Left lung (tissue), 10 donors: ENCODE measurements around the gene GNG14. TPM values are rescaled to one million over a fixed set of nuclear protein-coding genes. Genes with fewer than 3 reads are reported as not detected.
A peak's percentile ranks its signal among the peaks of the same experiment; 100 is the strongest.

Source experiments
- ATAC-seq: fragments of 200-7000 bp; cut with Tn5 transposase; one replicate; pipeline ENCODE4 v1.9.1; 2020; ENCODE audit warnings: moderate library complexity
- DNase-seq, 4 donors: peaks; one replicate each; pipeline ENCODE4 v3.0.0-alpha.2; 2013 to 2020
- H3K27ac ChIP-seq, 2 donors: fragments of 200-600 bp; sonication (generic) in 1 of 2; one replicate each; pipeline versions ENCODE4 v1.5.0 to v1.8.0; 2020 to 2021
- H3K27me3 ChIP-seq, 2 donors: fragments of 200-600 bp; sonication (generic) in 1 of 2; one replicate each; pipeline versions ENCODE4 v1.5.0 to v1.8.0; 2020 to 2021
- H3K36me3 ChIP-seq, 2 donors: fragments of 200-600 bp; sonication (generic) in 1 of 2; one replicate each; pipeline versions ENCODE4 v1.5.0 to v1.8.0; 2020 to 2021
- H3K4me1 ChIP-seq, 2 donors: fragments of 200-600 bp; one replicate each; pipeline ENCODE4 v1.8.0; 2021
- H3K4me3 ChIP-seq, 2 donors: fragments of 200-600 bp; sonication (generic) in 1 of 2; one replicate each; pipeline versions ENCODE4 v1.5.0 to v1.8.0; 2020 to 2021; ENCODE audit warnings: mild to moderate bottlenecking in 1 of 2
- H3K9me3 ChIP-seq, 2 donors: fragments of 200-600 bp; sonication (generic) in 1 of 2; one replicate each; pipeline versions ENCODE4 v1.5.0 to v1.8.0; 2020 to 2021
- intact Hi-C, 2 donors: fragments of 100-400 bp; cut with DNase I; formaldehyde crosslinking; loops; one replicate each; pipeline versions ENCODE4 v1.11.2 to v1.14.2; 2022
- polyA plus RNA-seq, 6 donors: library from polyadenylated mRNA; unstranded; fragments of 120-200 nt; gene quantifications; one replicate each; pipeline ENCODE4 v1.2.1, GENCODE V29; 2013; ENCODE audit not compliant: insufficient read length in 6 of 6
- total RNA-seq, 2 donors: library from RNA; stranded (reverse); fragmentation: NEBNext Ultra II Directional; extraction: Animal tissue kit (Norgen Biotek cat#: 25700); gene quantifications; one replicate each; pipeline ENCODE4 v1.2.1, GENCODE V29; 2021
- TF ChIP-seq, protein P1 (sequence below), 2 donors: fragments of 200-600 bp; sonication (generic) in 1 of 2; IDR thresholded peaks; one replicate each; pipeline versions ENCODE4 v1.5.0 to v1.8.0; 2021; ENCODE audit warnings: antibody characterized with exemption in 2 of 2
- donor health status: DM: no; HTN: yes; CAD: no.
- donor health status: DM: no; HTN: no; CAD: no.

GNG14 gene
- total and polyA plus RNA-seq, 8 donors: 0.55 to 0.73 TPM; not detected in 6

DNA sequence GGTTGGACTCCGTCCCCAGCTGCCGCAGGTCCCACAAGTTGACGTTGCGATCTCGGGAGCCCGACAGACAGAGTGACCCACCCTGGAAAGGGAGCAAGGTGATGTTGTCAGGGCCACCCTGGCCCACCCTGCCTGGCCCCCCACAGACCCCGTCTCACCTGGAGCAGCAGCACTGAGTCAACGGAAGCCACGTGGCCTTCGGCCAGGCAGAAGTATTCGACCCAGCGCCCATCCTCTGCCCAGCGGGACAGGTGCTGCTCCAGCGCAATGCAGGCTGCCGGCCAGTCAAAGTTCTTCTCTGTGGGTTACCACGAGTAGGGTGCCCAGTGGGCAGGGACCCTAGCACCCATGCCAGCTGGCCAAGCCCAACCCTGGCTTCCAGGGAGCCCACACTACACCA is 6.8 kb downstream of the GNG14 start:
- H3K27ac ChIP-seq: no peak overlapping the region
- peaks cover 0 to 18% of the 10 kb centered on the region in 2 donors for H3K36me3 ChIP-seq
- peaks cover 9 to 27% of the 10 kb centered on the region in 2 donors for H3K4me1 ChIP-seq
- DNase-seq (peak in 1 of 4 donors; percentile 65), ATAC-seq (no peak)
- no peaks in the 10 kb centered on the region for H3K27me3 ChIP-seq
- no peak overlapping the region for H3K4me3 ChIP-seq
- TF ChIP-seq, protein P1, sequence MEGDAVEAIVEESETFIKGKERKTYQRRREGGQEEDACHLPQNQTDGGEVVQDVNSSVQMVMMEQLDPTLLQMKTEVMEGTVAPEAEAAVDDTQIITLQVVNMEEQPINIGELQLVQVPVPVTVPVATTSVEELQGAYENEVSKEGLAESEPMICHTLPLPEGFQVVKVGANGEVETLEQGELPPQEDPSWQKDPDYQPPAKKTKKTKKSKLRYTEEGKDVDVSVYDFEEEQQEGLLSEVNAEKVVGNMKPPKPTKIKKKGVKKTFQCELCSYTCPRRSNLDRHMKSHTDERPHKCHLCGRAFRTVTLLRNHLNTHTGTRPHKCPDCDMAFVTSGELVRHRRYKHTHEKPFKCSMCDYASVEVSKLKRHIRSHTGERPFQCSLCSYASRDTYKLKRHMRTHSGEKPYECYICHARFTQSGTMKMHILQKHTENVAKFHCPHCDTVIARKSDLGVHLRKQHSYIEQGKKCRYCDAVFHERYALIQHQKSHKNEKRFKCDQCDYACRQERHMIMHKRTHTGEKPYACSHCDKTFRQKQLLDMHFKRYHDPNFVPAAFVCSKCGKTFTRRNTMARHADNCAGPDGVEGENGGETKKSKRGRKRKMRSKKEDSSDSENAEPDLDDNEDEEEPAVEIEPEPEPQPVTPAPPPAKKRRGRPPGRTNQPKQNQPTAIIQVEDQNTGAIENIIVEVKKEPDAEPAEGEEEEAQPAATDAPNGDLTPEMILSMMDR (IDR thresholded peaks at IDR 0.05): no peak
- intact Hi-C loops: no loop called here
- H3K9me3 ChIP-seq: no peaks in the 10 kb centered on the region

DNA sequence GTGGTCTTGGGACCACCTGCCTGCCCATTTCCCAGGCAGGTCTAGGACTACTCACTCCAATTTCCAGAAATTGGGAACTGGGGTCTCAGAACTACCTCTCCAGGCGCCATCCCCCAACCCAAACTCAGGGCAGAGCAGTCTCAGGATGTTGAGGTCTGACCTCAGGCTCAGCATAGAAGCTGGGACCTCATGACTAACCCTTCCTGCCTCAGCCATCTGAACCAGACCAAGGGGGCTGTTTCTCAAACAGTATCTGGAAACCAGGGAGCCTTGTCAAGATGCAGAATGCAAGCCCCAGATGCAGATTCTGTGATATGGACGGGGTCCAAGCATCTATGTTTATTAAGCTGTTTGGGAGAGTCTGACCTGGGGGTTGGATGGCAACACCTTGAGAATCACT is 7.3 kb downstream of the GNG14 start:
- ATAC-seq (no peak), DNase-seq (no peak)
- no peaks in the 10 kb centered on the region for H3K27me3 ChIP-seq
- peaks cover 9 to 27% of the 10 kb centered on the region in 2 donors for H3K4me1 ChIP-seq
- H3K36me3 ChIP-seq: peaks cover 0 to 21% of the 10 kb centered on the region in 2 donors
- H3K9me3 ChIP-seq: no peaks in the 10 kb centered on the region
- H3K27ac ChIP-seq: no peak overlapping the region
- TF ChIP-seq, protein P1 (IDR thresholded peaks at IDR 0.05): no peak
- H3K4me3 ChIP-seq: no peak overlapping the region
- intact Hi-C loops: no loop called here

- Histone ChIP-seq H3K4me1 (peaks cover 9 to 27% of the 10 kb centered on the region in 2 donors), H3K4me3 (peak overlapping the region; percentile 71 to 87), H3K36me3 (peaks cover 0 to 25% of the 10 kb centered on the region in 2 donors), H3K9me3 (no peaks in the 10 kb centered on the region), H3K27ac (no peak overlapping the region), H3K27me3 (no peaks in the 10 kb centered on the region)
- intact Hi-C loops: no loop called here
- no peak for DNase-seq
- ATAC-seq: no peak
- TF ChIP-seq, protein P1 (IDR thresholded peaks at IDR 0.05): no peak
These were observed 7.7 kb downstream of the GNG14 start for GRCh38 chr19:12695514-12695913.

DNA sequence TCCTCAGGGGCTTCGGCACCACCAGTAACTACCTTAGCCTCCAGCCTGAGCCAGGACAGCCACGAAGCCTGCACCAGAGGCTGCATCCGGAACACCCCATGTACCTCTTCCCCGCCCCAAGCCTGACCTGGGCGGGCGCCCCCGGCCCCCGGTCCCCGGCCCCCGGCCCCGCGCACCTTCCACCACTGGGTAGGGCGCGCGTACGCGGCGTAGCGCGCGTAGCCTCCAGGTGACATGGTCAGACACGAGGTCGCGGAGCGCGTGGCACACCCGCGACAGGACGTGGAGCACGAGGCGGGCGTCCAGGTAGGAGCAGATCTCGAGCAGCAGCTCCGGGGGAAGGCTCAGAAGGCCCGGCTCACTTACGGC is 8.2 kb downstream of the GNG14 start:
- peak; percentile 14 for ATAC-seq

More for the DNA sequence above, 8.2 kb downstream of the GNG14 start:
- DNase-seq: peak in 1 of 4 donors; percentile 78
- TF ChIP-seq, protein P1 (IDR thresholded peaks at IDR 0.05): no peak
- H3K4me1 ChIP-seq: peaks cover 9 to 27% of the 10 kb centered on the region in 2 donors
- H3K36me3 ChIP-seq: peaks cover 0 to 29% of the 10 kb centered on the region in 2 donors
- peak overlapping the region; percentile 71 to 87 for H3K4me3 ChIP-seq
- intact Hi-C loops: no loop called here
- no peaks in the 10 kb centered on the region for H3K27me3 ChIP-seq
- peak overlapping the region in 1 of 2 donors; percentile 94 for H3K27ac ChIP-seq
- no peaks in the 10 kb centered on the region for H3K9me3 ChIP-seq
